Esophagus squamous epithelium (tissue), 5 donors: ENCODE data around the gene UBE2K. TPM values are rescaled to one million over a fixed set of nuclear protein-coding genes. Genes with fewer than 3 reads are reported as not detected.
"Not testable (repeated sequence)": the region's sequence is repeated elsewhere in the genome, so short reads cannot be mapped to it uniquely, and the experiment has no call there.

Experiments used
- DNase-seq: peaks from one replicate; lab custom pipeline; 2025; lab: John Stamatoyannopoulos, UW
- H3K27ac ChIP-seq, 4 donors: fragments of 200-600 bp; sonication (generic); one replicate each; pipeline ENCODE4 v1.5.1; 2016 to 2019; ENCODE audit warnings: mild to moderate bottlenecking in 1 of 4
- H3K27me3 ChIP-seq, 4 donors: fragments of 200-600 bp; sonication (generic); 1 replicate in 3 of 4; 2 replicates in 1 of 4; pipeline versions ENCODE4 v1.5.1 to v1.6.0; 2017 to 2021; ENCODE audit warnings: antibody characterized with exemption in 1 of 4
- H3K36me3 ChIP-seq, 3 donors: fragments of 200-600 bp; sonication (generic); one replicate each; pipeline ENCODE4 v1.5.1; 2016 to 2019
- H3K4me1 ChIP-seq, 3 donors: fragments of 200-600 bp; sonication (generic); one replicate each; pipeline ENCODE4 v1.5.1; 2017 to 2019
- H3K4me3 ChIP-seq, 4 donors: fragments of 200-600 bp; sonication (generic); 1 replicate in 3 of 4; 2 replicates in 1 of 4; pipeline ENCODE4 v1.5.1; 2016 to 2019; ENCODE audit warnings: mild to moderate bottlenecking in 2 of 4, moderate library complexity in 1 of 4
- H3K9me3 ChIP-seq, 3 donors: fragments of 200-600 bp; sonication (generic); one replicate each; pipeline ENCODE4 v1.5.1; 2016 to 2019
- POLR2A ChIP-seq, 4 donors: fragments of 450-650 bp; IDR thresholded peaks; one replicate each; pipeline ENCODE4 v1.6.1; 2017; ENCODE audit warnings: antibody characterized with exemption in 4 of 4, mild to moderate bottlenecking in 4 of 4, moderate library complexity in 3 of 4
- WGBS, 2 donors: methylation state at CpG; one replicate each; pipeline ENCODE4 v1.1.5; 2018; 5-methylcytosine and 5-hydroxymethylcytosine counted together
- intact Hi-C: fragments of 100-400 bp; cut with DNase I; formaldehyde crosslinking; loops from one replicate; pipeline ENCODE4 v1.15.0; 2022
- total RNA-seq, 4 donors: library from RNA; depleted of rRNA; stranded (reverse); fragments of >200 nt; gene quantifications; one replicate each; pipeline ENCODE4 v1.1.0, GENCODE V29; 2016
- TF ChIP-seq, protein P1 (sequence below), 6 experiments: fragments of 450-650 bp in 4 of 6; fragments of 200-600 bp in 2 of 6; sonication (generic) in 2 of 6; IDR thresholded peaks; one replicate each; pipeline ENCODE4 v1.5.1; 2016 to 2019; ENCODE audit warnings: antibody characterized with exemption in 6 of 6, mild to moderate bottlenecking in 4 of 6, moderate library complexity in 4 of 6
- donor health status: DM: yes; HTN: yes; CAD: no.

Gene UBE2K
- total RNA-seq, 4 donors from 2014 or later = 28.1 to 37.6 (median 35.3) TPM

DNA sequence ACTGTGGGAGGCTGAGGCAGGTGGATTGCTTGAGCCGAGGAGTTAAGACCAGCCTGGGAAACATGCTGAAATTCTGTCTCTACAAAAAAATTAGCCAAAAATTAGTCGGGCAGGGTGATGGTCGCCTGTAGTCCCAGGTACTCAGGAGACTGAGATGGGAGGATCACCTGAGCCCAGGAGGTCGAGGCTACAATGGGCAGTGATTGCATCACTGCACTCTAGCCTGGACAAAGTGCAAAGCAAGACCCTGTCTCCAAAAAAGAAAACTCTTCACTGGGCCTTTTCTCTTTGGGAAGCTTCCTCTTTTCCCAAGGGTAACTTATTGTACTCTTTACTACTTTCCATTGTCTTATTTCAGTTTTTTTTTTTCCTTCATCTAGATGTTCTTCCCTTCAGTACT is 88.9 kb downstream of the UBE2K start:
- WGBS, 2 donors = 87 to 89% methylated on average over 4 of the region's 4 CpGs
- Histone ChIP-seq H3K27me3 (no peaks in the 10 kb centered on the region), H3K36me3 (peaks cover 0 to 8% (median 0%) of the 10 kb centered on the region in 3 donors), H3K4me1 (no peaks in the 10 kb centered on the region), H3K27ac (no peak overlapping the region), H3K9me3 (no peaks in the 10 kb centered on the region), H3K4me3 (no peak overlapping the region)
- no peak for DNase-seq
- no peak for TF ChIP-seq POLR2A (IDR thresholded peaks at IDR 0.05)
- TF ChIP-seq, protein P1, sequence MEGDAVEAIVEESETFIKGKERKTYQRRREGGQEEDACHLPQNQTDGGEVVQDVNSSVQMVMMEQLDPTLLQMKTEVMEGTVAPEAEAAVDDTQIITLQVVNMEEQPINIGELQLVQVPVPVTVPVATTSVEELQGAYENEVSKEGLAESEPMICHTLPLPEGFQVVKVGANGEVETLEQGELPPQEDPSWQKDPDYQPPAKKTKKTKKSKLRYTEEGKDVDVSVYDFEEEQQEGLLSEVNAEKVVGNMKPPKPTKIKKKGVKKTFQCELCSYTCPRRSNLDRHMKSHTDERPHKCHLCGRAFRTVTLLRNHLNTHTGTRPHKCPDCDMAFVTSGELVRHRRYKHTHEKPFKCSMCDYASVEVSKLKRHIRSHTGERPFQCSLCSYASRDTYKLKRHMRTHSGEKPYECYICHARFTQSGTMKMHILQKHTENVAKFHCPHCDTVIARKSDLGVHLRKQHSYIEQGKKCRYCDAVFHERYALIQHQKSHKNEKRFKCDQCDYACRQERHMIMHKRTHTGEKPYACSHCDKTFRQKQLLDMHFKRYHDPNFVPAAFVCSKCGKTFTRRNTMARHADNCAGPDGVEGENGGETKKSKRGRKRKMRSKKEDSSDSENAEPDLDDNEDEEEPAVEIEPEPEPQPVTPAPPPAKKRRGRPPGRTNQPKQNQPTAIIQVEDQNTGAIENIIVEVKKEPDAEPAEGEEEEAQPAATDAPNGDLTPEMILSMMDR (IDR thresholded peaks at IDR 0.05) = no peak
- intact Hi-C loops = no loop called here

- Histone ChIP-seq H3K27ac (no peak overlapping the region), H3K36me3 (no peaks in the 10 kb centered on the region), H3K4me1 (no peaks in the 10 kb centered on the region), H3K4me3 (no peak overlapping the region), H3K27me3 (no peaks in the 10 kb centered on the region), H3K9me3 (no peaks in the 10 kb centered on the region)
- WGBS, 2 donors = 84 to 90% methylated on average over 5 of the region's 5 CpGs
- DNase-seq = no peak
- intact Hi-C loops = no loop called here
- TF ChIP-seq, protein P1 (IDR thresholded peaks at IDR 0.05) = no peak
- no peak for TF ChIP-seq POLR2A (IDR thresholded peaks at IDR 0.05)
Measured at GRCh38 chr4:39792128-39792527, 94.2 kb downstream of the UBE2K start.

- Histone ChIP-seq H3K9me3 (no peaks in the 10 kb centered on the region), H3K27me3 (no peaks in the 10 kb centered on the region), H3K27ac (no peak overlapping the region), H3K4me3 (no peak overlapping the region), H3K4me1 (no peaks in the 10 kb centered on the region), H3K36me3 (no peaks in the 10 kb centered on the region)
- TF ChIP-seq, protein P1 (IDR thresholded peaks at IDR 0.05) = no peak
- TF ChIP-seq POLR2A (IDR thresholded peaks at IDR 0.05) = no peak
- intact Hi-C loops = no loop called here
- no peak for DNase-seq
- 83 to 89% methylated on average over 2 to 3 of the region's 3 CpGs for WGBS, 2 donors
Measured at GRCh38 chr4:39792529-39792928, 94.6 kb downstream of the UBE2K start.

GRCh38 chr4:39792976-39793375 is 95.0 kb downstream of the UBE2K start:
- DNase-seq, intact Hi-C loops, H3K9me3 ChIP-seq: not testable (repeated sequence)

GRCh38 chr4:39802005-39802404 is 104.1 kb downstream of the UBE2K start:
- intact Hi-C loops = no loop called here
- DNase-seq = no peak
- H3K9me3 ChIP-seq = no peaks in the 10 kb centered on the region
- no peak overlapping the region for H3K27ac ChIP-seq
- no peak overlapping the region for H3K4me3 ChIP-seq
- H3K27me3 ChIP-seq = no peaks in the 10 kb centered on the region
- no peaks in the 10 kb centered on the region for H3K36me3 ChIP-seq
- no peaks in the 10 kb centered on the region for H3K4me1 ChIP-seq
- no peak for TF ChIP-seq POLR2A (IDR thresholded peaks at IDR 0.05)
- TF ChIP-seq, protein P1 (IDR thresholded peaks at IDR 0.05) = no peak
- 63 to 72% methylated on average over 4 of the region's 4 CpGs for WGBS, 2 donors

More at GRCh38 chr4:39792976-39793375, 95.0 kb downstream of the UBE2K start:
- H3K27me3 ChIP-seq, H3K4me3 ChIP-seq, H3K36me3 ChIP-seq, H3K27ac ChIP-seq, H3K4me1 ChIP-seq: not testable (repeated sequence)
- 86 to 89% methylated on average over 13 of the region's 13 CpGs for WGBS, 2 donors

GRCh38 chr4:39808231-39808749 is 110.4 kb downstream of the UBE2K start:
- Histone ChIP-seq H3K27me3 (no peaks in the 10 kb centered on the region), H3K27ac (no peak overlapping the region), H3K9me3 (no peaks in the 10 kb centered on the region), H3K4me3 (no peak overlapping the region), H3K36me3 (no peaks in the 10 kb centered on the region), H3K4me1 (no peaks in the 10 kb centered on the region)
- TF ChIP-seq POLR2A (IDR thresholded peaks at IDR 0.05) = no peak
- TF ChIP-seq, protein P1 (IDR thresholded peaks at IDR 0.05) = no peak
- WGBS, 2 donors = 61 to 67% methylated on average over 7 to 8 of the region's 8 CpGs
- intact Hi-C loops = no loop called here
- no peak for DNase-seq
